Stomach (tissue), 4 donors: ENCODE results near the gene UGT2B17.

Experiments used
- EP300 ChIP-seq: sonication (generic); formaldehyde crosslinking; IDR thresholded peaks from one replicate; pipeline ENCODE4 v1.6.1; 2017; ENCODE audit warnings: antibody characterized with exemption
- POLR2A ChIP-seq, 4 donors: fragments of 450-650 bp; IDR thresholded peaks; one replicate each; pipeline ENCODE4 v1.6.1; 2016; ENCODE audit warnings: antibody characterized with exemption in 4 of 4, control low read depth in 2 of 4, mild to moderate bottlenecking in 1 of 4, moderate library complexity in 1 of 4
- TF ChIP-seq, protein P1 (sequence below), 7 experiments: fragments of 450-650 bp in 4 of 7; fragments of 200-600 bp in 3 of 7; sonication (generic) in 3 of 7; IDR thresholded peaks; one replicate each; pipeline ENCODE4 v1.5.1; 2016 to 2019; ENCODE audit warnings: antibody characterized with exemption in 7 of 7, control low read depth in 2 of 7, mild to moderate bottlenecking in 1 of 7

DNA sequence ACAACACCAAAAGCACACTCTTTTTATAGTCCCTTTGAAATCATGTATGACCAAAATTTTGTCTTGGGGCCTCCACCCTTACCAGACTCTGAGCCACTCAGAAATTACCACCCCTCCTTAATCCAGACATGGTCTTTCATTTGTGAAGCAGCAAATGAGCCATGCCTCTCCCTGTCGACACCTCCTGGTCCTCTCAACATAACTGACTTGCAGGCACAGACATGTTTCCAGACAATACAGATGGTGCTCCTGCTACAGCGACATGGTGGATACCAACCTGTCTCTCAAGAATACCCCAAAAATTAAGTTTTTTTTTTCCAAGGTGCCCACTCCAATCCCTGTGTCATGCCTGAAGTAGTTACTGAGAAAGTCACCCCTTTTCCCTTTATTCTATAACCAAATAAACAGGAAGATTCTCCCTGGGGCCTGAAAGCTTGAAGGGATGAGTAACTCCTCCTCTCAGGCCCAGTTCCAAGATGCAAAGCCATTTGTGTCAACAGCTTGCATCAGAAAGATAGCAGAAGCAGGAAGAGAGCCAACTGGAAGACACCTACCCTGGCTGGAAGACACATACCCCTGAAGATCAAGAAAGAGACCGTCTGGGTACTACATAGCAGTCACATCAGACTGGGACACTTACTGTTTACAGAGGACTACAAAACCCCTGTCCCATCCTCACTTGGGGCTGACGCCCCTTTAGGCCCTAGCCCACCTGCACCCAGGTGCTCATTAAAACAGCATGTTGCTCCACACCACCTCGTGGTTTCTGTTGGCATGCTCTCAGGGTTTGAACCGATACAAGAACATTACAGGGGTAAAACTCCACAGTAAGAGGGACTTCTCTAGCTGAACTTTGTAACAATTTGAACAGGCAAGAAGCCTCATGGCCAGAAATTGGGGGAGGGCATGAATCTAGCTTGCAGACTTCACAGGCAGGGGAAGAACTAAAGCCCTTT lies 5.5 kb upstream of the UGT2B17 start:
- TF ChIP-seq EP300: no peak
- no peak for TF ChIP-seq POLR2A (IDR thresholded peaks at IDR 0.05)
- TF ChIP-seq, protein P1, sequence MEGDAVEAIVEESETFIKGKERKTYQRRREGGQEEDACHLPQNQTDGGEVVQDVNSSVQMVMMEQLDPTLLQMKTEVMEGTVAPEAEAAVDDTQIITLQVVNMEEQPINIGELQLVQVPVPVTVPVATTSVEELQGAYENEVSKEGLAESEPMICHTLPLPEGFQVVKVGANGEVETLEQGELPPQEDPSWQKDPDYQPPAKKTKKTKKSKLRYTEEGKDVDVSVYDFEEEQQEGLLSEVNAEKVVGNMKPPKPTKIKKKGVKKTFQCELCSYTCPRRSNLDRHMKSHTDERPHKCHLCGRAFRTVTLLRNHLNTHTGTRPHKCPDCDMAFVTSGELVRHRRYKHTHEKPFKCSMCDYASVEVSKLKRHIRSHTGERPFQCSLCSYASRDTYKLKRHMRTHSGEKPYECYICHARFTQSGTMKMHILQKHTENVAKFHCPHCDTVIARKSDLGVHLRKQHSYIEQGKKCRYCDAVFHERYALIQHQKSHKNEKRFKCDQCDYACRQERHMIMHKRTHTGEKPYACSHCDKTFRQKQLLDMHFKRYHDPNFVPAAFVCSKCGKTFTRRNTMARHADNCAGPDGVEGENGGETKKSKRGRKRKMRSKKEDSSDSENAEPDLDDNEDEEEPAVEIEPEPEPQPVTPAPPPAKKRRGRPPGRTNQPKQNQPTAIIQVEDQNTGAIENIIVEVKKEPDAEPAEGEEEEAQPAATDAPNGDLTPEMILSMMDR (IDR thresholded peaks at IDR 0.05): no peak
